Fibroblast of pulmonary artery (primary cell): Measurements from ENCODE around the gene EPHA10.
"Not testable (repeated sequence)": the region's sequence is repeated elsewhere in the genome, so short reads cannot be mapped to it uniquely, and the experiment has no call there.

Experiments
- DNase-seq: peaks from one replicate; pipeline ENCODE4 v3.0.0-alpha.2; 2010; ENCODE audit warnings: low read depth
- H3K4me3 ChIP-seq: replicated peaks from 2 replicates; pipeline ENCODE4 v1.5.1; 2011; ENCODE audit warnings: low read depth, mild to moderate bottlenecking, control low read depth, low read length, moderate library complexity
- TF ChIP-seq, protein P1 (sequence below): IDR thresholded peaks from 2 replicates; pipeline ENCODE4 v1.5.1; 2011; ENCODE audit warnings: mild to moderate bottlenecking, control low read depth, low read length, inconsistent platforms; ENCODE audit errors: missing control alignments

Gene EPHA10

DNA sequence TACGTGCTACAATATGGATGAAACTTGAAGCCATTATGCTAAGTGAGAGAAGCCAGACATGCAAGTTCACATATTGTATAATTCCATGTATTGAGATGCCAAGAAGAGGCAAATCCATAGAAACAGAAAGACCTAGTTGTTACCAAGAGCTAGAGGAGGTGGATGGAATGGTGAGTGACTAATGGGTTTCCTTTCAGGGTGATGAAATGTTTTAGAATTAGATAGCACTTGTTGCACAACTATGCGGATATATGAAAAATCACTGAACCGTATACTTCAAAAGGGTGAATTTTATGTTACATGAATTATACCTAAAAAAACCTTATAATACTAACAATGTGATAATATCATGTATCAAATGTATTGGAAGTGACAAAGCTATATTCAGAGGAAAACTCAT, 18.1 kb downstream of the EPHA10 start:
- no peak overlapping the region for H3K4me3 ChIP-seq
- no peak for DNase-seq
- TF ChIP-seq, protein P1, sequence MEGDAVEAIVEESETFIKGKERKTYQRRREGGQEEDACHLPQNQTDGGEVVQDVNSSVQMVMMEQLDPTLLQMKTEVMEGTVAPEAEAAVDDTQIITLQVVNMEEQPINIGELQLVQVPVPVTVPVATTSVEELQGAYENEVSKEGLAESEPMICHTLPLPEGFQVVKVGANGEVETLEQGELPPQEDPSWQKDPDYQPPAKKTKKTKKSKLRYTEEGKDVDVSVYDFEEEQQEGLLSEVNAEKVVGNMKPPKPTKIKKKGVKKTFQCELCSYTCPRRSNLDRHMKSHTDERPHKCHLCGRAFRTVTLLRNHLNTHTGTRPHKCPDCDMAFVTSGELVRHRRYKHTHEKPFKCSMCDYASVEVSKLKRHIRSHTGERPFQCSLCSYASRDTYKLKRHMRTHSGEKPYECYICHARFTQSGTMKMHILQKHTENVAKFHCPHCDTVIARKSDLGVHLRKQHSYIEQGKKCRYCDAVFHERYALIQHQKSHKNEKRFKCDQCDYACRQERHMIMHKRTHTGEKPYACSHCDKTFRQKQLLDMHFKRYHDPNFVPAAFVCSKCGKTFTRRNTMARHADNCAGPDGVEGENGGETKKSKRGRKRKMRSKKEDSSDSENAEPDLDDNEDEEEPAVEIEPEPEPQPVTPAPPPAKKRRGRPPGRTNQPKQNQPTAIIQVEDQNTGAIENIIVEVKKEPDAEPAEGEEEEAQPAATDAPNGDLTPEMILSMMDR: no peak

DNA sequence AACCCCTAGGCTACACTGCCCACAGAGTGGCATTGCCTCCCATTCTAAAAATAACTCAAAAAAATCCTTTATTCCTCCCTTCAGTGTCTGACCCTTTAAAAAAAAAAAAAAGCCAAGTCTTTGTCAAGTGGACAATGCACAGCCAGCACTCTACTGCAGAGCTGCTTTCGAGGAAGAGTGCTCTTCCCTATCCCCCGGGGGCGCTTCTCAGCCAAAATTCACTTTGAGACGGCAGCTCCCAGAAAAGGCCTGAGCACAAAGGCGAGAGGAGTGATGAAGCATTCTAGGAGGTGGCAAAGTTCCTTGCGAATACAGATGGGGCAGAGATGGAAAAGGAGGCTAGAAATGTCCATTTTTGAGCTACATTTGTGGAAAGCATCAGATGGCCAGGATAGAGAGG, 23.3 kb downstream of the EPHA10 start:
- no peak overlapping the region for H3K4me3 ChIP-seq
- TF ChIP-seq, protein P1: no peak
- no peak for DNase-seq

DNA sequence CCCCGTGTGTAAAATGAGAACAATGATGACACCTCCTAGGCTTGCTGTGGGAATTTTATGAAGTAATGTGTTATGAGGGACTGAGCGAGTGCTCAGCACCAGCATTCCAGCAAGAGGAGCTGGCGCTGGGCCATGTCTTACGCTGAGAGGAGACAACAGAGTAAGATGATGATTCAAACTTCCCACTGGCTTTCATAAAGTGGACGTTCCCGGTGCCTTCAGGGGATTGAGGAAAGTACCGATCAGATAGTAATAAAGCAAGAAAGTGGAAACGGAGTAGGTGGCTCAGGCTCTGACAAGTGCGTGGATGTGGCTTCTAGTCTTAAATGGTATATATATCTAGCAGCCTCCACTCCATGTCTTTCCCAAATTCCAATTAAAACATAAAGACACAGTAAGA, 23.8 kb downstream of the EPHA10 start:
- H3K4me3 ChIP-seq: no peak overlapping the region
- DNase-seq: peak; percentile 59
- TF ChIP-seq, protein P1: no peak

DNA sequence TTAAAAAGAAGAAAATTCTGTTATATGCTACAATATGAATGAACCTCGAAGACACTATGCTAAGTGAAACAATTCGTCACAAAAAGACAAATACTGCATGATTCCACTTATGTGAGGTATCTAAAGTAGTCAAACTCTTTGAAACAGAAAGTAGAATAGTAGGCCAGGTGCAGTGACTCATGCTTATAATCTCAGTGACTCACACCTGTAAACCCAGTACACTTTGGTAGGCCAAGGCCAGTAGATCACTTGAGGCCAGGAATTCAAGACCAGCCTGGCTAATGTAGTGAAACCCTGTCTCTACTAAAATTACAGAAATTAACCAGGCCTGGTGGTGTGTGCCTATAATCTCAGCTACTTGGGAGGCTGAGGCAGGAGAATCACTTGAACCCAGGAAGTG, 25.7 kb downstream of the EPHA10 start:
- no peak for DNase-seq
- H3K4me3 ChIP-seq: no peak overlapping the region
- TF ChIP-seq, protein P1: no peak

DNA sequence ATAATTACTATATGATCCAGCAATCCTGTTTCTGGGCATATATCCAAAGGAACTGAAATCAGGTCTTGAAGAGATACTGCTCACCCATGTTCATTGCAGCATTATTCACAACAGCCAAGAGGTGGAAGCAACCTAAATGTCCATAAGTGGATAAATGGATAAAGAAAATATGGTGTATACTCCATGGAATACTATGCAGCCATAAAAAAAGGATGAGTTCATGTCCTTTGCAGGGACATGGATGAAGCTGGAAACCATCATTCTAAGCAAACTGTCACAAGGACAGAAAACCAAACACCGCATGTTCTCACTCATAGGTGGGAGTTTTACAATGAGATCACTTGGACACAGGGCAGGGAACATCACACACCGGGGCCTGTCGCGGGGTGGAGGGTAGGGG, 26.3 kb downstream of the EPHA10 start:
- DNase-seq, H3K4me3 ChIP-seq: not testable (repeated sequence)

DNA sequence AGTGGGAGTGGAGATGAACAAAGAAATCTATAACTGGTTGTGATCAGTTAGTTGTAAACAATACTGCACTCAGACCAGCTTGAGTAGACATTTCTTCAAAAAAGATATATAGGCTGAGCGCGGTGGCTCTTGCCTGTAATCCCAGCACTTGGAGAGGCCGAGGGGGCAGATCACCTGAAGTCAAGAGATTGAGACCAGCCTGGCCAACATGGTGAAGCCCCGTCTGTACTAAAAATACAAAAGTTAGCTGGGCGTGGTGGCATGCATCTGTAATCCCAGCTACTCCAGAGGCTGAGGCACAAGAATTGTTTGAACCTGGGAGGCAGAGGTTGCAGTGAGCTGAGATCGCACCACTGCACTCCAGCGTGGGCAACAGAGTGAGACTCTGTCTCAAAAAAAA, 26.9 kb downstream of the EPHA10 start:
- DNase-seq, H3K4me3 ChIP-seq: not testable (repeated sequence)

DNA sequence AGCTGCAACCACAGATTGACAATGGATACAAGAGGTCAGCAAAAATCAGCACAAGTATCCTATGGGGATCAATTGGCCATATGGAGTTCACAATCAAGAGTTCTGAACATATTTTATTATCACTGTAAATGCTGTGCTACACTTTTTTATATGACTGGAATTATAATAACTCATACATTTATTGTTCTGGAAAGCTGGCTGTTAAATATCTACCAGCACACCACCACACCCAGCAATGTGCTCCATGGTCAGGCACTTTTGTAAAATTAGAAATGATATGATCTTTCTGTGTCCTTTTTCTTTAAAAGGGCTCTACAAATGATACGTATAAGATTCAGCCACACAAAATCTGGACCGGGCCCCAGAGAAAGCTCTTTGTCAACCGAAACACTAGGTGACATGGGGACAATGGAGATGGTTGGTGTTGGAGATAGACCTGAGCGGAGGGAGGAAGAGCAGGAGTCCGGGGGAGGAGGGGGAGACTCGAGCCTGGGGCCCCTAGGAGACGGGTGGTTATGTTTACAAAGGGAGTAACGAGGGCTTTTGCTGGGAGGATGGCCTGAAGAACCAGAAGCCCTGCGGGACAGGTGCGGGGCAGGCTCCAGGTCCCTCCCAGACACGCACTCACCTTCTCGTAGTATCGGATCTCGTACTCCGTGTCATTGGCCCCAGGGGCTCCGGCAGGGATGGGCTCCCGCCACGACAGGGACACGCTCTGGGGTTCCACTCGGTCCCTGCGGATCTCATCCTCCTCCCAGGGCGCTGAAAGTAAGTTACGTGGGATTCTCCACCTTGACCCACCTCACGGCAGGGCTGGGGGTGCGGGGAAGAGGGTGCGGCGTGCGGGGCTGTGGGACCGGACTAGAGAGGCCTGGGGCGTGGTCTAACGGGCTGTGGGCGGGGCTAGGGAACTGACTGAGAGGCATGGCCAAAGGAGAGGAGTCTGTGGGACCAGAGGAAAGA, 30.0 kb downstream of the EPHA10 start:
- no peak for DNase-seq
- no peak overlapping the region for H3K4me3 ChIP-seq
- TF ChIP-seq, protein P1: no peak
